RPMI8226 (cell line): ENCODE measurements around the gene GPI.
"Not testable (repeated sequence)": the region's sequence is repeated elsewhere in the genome, so short reads cannot be mapped to it uniquely, and the experiment has no call there.

Source experiments
- DNase-seq: peaks from one replicate; pipeline ENCODE4 v3.0.0-alpha.2; 2015

Gene GPI

DNA sequence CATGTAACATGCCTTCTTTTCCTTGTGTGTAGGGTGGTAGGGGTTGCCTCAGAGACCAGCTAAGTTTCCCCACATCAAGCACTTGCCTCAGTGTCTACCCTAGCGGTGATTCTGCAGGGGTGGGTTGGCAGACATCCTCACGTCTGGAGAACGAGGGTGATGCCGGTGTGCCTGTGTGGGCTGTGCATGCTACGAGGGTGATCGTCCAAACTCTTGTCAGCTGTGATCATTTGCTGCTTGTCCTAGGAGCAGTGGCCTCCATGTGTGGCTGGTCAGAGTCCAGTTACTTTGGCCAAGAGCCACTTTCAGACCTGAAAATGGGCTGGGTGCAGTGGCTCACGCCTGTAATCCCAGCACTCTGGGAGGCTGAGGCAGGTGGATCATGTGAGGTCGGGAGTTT, 5.1 kb downstream of the GPI start:
- no peak for DNase-seq

DNA sequence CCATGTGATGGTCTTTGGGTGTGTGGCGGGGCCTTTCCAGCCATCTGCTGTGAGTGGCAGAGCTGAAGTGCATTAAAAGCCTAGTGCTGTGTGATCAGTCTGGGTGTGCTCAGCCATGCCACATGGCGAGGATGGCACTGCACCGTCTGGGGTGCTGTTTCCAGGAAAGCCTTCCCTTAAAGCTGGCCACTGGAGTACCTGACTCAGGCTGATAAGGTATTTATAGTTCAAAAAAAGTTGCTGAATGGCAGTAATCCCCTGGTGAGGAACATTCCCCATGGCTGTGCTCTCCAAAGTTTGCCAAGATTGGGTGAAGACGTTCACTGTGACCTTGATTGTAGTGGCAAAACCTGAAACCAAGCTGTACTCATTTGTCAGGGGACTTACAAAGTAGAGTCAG, 6.0 kb downstream of the GPI start:
- no peak for DNase-seq

DNA sequence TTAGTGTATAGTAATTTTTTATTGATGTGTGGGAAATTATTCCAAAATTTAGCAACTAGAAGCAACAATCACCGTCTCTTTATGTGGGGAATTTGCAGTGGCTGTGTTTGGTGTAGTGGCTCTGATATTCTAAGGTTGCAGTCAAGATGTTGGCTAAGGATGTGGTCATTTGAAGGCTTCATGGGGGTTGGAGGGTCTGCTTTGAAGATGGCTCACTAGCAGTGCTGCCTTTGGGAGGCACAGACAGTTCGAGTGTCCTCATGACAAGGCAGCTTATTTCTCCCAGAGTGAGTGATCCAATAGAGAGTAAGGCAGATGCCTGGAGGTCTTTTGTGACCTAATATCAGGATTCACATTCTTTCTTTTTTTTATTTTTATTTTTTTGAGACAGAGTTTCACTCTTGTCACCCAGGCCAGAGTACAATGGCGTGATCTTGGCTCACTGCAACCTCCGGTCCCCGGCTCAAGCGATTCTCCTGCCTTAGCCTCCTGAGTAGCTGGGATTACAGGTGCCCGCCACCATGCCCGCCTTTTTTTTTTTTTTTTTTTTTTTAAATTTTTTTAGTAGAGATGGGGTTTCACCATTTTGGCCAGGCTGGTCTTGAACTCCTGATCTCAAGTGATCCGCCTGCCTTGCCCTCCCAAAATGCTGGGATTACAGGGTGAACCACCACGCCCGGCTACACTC, 8.7 kb downstream of the GPI start:
- no peak for DNase-seq

DNA sequence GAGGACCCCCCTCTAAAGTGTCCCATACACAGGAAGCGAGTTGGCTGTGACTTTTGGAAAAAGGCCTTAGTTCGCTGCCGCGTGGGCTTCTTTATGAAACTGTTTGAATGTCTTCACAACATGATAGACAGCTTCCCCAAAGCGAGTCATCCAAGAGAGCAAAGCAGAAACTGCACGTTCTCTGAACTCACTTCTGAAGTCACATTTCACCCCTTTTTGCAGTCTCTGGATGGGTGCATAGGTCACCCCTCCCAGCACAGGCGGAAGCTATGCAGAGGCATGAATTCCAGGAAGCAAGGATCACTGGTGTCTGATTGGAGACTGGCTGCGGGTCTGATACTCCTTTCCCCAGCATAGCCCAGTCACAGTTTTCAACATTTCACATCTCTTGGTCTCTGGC, 10.6 kb downstream of the GPI start:
- no peak for DNase-seq

DNA sequence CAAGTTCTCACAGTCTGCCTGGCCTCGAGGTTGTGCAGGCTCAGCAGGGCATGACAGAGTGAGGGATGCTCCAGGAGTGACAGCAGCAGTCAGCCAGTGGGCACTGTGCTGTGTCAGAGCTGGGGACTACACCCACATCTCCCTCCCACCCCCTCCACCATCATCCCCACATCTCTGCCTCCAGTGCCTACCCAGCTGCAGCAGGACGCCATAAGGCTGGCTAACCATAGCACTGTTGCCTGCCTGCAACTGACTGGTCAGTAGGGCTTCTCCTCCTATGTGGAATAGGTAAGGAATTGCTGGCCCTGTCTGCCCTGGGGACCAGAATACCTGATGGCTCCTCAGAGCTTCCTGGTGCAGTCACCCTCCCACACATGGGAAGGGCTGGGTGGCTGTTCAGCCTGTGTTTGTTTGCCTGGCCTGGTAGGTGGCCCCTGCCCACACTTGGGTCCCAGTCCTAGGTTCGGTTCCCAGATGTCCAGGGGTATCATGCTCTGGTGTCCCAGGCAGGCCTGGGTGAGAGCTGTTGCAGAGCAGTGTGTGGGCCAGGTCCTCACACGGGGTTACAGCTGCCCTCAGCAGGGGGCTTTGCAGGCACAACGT, 15.7 kb downstream of the GPI start:
- no peak for DNase-seq

DNA sequence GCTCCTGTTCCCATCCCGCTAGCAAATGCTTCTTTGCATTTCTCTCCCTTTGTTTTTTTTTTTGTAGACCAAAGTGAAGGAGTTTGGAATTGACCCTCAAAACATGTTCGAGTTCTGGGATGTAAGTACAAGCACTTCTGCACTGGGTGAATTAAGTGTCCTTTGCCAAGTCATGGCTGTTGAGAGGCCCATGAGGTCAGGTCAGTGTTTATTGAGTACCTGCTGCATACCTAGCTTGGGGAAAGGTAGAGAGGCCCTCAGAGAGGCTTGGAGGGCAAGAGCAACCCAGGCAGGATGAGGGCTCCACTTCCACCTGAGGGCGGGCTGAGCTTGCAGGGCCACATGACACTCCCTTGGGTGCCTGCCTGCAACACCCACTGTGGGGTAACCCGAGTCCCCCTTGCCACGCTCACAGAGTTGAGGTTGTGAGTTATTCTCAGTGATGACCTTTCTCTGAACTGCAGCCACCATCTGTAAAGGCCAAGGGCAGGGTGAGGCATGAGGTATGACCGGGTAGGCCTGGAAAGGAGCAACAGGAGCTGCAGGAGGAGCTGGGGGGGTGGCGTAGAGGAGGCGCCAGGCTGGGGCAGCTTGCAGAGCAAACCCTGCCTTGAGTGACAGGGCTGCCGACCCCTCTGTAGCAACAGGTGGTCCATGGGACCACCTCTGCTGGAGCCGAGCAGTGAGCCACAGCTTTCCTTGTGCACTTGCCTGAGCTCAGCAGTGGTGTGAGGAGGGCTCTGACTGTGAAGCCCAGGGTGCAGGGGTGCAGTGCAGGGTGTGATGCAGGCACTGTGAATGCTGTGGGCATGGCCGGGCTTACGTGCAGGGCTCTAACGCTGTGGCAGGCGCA, 16.6 kb downstream of the GPI start:
- no peak for DNase-seq

DNA sequence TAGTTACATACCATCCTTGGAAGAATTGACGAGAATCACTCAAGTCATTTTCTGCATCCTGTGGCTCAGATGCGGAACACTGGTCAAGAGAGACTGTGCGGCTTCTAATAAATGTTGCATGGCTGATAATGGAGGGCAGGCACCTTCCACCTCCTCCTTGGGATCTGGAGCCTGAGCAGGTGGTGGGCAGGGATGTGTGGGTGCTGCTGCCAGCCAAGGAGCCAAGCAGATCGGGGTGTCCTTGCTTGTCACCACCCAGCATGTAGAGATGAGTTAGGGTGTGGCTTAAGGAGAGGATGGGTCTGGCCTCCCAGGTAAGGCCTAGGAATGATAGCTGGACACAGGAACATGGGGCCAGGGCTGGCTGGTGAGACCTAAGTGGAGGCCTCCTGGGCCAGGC, 17.5 kb downstream of the GPI start:
- DNase-seq = no peak

DNA sequence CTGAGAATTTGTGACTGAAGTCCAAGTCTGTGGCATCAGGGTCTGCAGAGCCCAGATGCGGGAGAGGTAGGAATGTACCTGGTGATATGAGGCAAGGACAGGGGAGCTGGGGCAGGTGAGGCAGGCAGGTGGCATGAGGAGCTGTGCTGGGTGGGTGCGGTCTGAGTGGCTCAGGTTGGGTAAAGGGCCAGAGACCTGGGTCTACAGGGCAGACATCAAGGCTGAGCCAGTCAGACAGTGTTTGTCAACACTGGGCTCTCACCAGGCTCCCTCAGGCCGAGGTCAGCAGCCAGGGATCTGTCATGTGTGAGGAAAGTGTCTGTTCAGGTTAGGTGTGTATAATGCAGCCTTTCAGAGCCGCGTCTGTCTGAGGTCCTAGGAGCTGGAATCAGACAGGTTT, 18.6 kb downstream of the GPI start:
- no peak for DNase-seq

DNA sequence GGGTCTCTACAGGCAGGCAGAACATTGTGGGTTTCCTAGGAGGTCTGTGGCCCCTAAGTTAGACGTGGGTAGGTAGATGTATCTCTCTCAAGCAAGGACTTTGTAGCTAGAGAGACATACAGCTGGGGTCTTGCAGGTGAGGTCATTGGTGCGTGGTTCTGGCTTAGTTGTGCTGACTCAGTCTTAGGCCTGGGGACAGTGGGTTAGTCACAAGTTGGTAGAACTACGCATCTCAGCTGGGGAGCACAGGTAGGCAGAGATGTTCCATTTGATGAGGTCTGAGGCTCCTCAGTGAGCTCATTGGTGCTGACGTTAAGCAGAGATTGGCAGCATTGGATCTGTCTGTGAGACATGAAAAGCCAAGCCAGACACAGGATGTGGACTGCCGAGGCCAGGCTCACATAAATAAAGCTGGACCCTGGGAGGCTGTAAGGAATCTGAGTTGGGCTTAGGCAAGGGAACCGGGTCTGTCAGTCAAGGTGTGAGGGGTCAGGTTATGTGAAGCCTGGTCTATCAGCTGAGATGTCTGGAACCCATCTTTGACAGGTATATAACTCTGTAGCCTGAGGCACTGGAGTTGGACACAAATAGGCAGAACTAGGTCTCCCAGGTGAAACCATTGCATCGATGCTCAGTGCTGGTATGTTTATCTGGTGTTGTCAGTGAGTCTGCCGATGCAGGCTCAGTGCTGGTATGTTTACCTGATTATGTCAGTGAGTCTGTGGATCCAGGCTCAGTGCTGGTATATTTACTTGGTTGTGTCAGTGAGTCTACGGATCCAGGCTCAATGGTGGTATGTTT, 21.8 kb downstream of the GPI start:
- no peak for DNase-seq

DNA sequence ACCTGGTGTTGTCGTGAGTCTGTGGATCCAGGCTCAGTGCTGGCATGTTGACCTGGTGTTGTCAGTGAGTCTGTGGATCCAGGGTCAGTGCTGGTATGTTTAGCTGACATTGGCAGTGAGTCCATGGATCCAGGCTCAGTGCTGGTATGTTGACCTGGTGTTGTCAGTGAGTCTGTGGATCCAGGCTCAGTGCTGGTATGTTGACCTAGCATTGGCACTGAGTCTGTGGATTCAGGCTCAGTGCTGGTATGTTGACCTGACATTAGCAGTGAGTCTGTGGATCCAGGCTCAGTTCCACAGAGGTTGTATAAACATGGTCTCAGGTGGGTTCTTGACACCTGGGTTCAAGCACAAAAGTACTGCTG, 22.4 kb downstream of the GPI start:
- no peak for DNase-seq

DNA sequence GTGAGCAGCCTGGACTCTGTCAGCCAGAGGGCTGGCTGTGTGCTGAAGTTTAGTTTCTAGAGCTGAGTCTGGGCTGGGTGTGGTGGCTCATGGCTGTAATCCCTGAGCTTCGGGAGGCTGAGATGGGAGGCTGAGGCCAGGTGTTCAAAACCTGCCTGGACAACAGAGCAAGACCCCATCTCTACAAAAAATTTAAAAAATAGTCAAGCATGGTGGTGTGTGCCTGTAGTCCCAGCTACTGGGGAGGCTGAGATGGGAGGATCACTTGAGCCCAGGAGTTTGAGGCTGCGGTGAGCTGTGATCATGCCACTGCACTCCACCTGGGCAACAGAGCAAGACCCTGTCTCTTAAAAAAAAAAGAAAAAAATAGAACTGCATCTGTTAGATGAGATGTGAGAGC, 23.7 kb downstream of the GPI start:
- DNase-seq = not testable (repeated sequence)

DNA sequence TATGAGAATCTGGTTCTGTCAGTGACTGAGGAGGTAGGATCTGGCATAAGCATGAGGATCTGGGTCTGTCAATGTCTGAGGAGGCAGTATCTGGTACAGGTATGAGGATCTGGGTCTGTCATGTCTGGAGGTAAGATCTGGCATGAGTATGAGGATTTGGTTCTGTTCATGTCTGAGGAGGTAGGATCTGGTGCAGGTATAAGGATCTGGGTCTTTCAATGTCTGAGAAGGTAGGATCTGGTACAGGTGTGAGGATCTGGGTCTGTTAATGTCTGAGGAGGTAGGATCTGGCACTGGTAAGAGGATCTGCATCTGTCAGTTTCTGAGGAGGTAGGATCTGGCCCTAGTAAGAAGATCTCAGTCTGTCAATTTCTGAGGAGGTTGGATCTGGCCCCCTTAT, 26.8 kb downstream of the GPI start:
- no peak for DNase-seq

DNA sequence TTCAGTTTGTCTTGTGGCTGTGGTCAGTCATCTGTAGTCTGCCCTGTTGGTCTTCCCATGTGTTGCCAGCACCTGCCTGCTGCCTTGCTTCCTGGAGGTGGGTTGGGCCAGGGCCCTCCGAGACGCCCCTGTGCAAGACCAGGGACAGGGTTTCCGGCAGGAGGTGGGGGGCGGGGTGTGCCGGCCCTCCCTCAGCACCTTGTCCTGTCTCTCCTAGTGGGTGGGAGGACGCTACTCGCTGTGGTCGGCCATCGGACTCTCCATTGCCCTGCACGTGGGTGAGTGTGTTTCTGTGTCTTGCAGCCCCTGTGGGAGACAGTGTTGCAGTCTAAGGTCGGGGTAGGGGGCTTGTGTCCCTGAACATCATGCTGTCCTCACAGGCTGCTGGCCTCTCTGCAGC, 28.0 kb downstream of the GPI start:
- no peak for DNase-seq

DNA sequence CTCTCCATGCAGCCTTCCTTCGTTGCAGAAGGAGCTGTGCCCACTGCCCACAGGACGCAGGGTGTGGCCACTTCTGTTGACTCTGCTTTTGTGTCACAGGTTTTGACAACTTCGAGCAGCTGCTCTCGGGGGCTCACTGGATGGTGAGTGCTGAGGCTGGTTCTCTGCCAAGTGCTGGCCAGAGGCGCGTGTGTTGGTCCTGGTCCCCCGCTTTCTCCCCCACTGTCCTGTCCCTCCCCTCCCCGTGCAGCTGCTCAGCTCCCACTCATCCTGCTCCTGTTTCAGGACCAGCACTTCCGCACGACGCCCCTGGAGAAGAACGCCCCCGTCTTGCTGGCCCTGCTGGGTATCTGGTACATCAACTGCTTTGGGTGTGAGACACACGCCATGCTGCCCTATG, 28.6 kb downstream of the GPI start:
- DNase-seq = no peak

DNA sequence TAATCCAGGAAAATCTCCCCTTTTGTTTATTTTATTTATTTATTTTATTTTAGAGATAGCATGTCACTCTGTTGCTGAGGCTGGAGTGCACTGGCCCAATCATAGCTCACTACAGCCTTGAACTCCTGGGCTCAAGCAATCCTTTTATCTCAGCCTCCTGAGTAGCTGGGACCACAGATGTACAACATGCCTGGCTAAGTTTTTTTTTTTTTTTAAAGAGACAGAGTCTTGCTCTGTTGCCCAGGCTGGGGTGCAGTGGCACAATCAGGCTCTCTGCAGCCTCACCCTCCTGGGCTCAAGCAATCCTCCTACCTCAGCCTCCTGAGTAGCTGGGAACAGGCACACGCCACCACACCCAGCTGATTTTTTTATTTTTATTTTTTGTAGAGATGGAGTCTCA, 32.9 kb downstream of the GPI start:
- no peak for DNase-seq

DNA sequence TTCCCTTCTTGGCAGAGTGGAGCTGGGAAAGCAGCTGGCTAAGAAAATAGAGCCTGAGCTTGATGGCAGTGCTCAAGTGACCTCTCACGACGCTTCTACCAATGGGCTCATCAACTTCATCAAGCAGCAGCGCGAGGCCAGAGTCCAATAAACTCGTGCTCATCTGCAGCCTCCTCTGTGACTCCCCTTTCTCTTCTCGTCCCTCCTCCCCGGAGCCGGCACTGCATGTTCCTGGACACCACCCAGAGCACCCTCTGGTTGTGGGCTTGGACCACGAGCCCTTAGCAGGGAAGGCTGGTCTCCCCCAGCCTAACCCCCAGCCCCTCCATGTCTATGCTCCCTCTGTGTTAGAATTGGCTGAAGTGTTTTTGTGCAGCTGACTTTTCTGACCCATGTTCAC, 34.9 kb downstream of the GPI start:
- DNase-seq = no peak

DNA sequence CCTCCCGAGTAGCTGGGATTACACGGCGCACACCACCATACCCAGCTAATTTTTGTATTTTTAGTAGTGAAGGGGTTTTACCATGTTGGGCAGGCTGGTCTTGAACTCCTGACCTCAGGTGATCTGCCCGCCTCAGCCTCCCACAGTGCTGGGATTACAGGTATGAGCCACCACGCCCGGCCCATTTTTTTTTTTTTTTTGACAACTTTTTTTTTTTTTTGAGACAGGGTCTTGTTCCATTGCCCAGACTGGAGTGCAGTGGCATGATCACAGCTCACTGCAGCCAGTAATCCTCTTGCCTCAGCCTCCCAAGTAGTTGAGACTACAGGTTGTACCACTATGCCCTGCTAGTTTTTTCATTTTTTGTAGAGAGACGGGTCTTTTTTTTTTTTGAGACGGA, 35.8 kb downstream of the GPI start:
- DNase-seq = not testable (repeated sequence)

DNA sequence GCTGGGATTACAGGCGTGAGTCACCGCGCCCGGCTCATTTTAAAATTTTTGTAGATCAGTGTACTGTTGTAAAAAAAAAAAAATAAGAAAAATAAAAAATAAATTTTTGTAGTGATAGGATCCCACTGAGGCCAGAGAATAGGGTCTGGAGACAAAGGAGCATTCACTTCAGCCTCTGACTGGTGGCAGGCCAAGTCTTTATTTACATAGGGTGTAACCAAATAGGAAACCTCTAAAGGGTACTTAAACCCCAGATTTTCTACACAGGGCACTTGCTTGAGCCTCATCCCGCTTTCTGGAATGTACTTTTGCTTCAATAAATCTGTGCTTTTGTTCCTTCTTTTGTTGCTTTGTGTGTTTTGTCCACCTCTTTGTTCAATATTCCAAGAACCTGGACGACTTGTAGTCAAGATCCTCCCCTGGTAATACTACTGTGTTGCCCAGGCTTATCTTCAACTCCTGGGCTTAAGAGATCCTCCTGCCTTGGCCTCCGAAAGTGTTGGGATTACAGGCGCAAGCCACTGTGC, 37.1 kb downstream of the GPI start:
- DNase-seq = no peak

DNA sequence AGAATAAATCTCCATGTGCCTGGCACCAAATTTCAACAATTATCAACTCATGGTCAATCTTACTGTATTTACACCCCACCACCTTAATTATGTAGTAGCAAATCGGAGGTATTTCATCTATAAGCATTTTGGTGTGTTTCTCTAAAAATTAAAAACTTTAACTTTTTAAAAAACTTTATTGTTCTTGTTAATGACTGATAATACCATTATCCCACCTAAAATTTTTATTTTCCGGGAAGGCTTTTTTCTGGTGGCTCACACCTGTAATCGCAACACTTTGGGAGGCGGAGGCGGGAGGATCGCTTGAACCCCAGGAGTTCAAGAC, 38.8 kb downstream of the GPI start:
- no peak for DNase-seq

DNA sequence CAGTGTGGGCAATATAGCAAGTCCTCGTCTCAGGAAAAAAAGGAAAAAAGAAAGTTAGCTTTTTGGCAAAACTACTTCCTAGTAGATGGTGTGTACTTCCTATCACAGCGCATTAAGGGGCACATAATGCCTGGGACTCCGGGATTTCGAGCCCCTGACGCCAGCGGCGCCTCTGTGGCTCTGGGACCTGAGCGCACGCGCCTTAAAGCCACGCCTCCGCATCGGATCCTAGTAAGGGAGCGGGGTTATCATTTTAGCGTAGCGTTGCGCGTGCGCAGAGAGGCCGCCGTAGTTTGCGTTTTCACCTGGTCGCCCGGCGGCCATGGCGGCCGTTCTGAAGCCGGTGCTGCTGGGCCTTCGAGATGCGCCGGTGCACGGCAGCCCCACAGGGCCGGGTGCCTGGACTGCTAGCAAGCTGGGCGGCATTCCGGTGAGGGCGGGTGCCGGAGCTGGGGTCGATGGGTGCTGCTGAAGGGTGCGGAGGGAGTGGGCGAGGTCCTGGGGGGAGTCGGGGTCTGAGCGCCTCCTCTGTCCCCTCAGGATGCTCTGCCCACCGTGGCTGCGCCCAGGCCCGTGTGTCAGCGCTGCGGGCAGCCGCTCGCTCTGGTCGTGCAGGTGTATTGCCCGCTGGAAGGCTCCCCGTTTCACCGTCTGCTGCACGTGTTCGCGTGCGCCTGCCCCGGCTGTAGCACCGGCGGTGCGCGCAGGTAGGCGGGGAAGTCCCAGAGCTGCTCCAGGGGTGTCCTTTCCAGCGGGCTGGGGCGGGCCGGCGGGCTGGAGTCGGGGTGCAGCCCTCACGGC, 39.3 kb downstream of the GPI start, which contains the start of gene PDCD2L:
Gene PDCD2L, plus strand, starts transcription at position 291 of the 801 bp plus-strand sequence. Its CDS starts 32 bp downstream, at position 323.
- DNase-seq = peak; percentile 92

DNA sequence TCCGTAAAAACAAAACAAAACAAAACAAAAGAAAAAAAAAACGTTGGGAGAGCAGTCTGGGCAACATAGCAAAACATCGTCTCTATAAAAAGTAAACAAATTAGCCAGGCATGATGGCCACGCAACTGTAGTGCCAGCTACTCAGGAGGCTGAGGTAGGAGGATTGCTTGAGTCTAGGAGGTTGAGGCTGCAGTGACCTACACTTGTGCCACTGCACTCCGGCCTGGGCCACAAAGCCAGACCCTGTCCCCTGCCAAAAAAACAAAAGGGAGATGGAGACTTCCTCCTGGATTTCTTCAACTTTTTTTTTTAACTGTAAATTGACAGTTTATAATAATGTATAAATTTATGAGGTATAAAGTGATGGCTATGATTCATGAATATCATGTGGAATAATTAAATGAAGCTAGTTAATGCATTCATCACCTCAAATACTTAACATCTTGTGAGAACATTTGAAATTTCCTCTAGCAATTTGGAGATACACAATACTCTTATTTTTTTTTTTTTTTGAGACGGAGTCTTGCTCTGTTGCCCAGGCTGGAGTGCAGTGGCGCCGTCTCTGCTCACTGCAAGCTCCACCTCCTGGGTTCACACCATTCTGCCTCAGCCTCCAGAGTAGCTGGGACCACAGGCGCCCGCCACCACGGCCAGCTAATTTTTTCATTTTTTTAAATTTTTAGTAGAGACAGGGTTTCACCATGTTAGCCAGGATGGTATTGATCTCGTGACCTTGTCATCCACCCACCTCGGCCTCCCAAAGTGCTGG, 41.1 kb downstream of the GPI start:
- DNase-seq = no peak

DNA sequence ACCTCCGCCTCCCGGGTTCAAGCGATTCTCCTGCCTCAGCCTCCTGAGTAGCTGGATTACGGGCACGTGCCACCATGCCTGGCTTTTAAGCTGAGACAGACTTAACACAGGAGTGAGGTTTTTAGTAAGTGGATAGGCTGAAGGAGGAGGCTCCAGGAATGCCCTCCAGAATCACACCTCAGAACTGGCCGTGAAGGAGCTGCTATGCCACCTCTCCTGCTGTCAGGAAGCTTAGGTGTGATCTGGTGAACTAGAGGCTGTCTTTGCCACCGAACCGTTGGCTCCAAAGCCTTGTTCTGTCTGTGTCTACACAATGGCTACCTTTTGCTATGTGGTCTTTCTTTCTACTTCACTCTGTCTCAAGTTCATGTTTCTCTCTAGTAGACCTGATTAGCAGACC, 43.4 kb downstream of the GPI start:
- no peak for DNase-seq
